ENCODE results near the gene GCNT2.

GCNT2 gene

GRCh38 chr6:10550764-10551163 is 29.6 kb downstream of the GCNT2 start:
- Mint-ChIP-seq H3K4me3 (no peak overlapping the region), H3K27ac (no peak overlapping the region), H3K4me1 (ENCODE audit: low read depth) (no peaks in the 10 kb centered on the region), H3K27me3 (ENCODE audit: low read depth) (no peaks in the 10 kb centered on the region), H3K9me3 (no peaks in the 10 kb centered on the region), H3K36me3 (ENCODE audit: low read depth) (no peaks in the 10 kb centered on the region)

DNA sequence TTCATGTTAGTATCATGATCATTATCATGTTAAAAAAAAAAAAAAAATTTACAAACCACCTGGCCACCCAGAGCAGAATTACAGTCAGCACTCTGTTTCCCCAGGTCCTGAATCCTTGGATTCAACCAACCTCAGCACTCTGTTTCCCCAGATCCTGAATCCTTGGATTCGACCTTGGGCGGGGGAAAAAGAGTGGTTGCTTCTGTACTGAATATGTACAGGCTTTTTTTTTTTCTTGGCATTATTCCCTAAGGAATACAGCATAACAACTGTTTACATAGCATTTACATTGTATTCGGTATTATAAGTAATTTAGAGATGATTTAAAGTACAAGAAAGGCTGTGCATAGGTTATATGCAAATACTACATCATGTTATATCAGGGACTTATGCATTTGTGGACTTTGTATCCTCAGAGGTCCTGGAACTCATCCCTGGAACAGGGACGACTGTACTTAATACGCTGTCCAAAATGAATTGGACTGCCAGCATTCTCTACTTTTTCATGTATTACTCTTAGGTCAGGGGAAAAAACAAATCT is 31.2 kb downstream of the GCNT2 start:
- H3K4me1 Mint-ChIP-seq (ENCODE audit: low read depth): no peaks in the 10 kb centered on the region
- H3K9me3 Mint-ChIP-seq: no peaks in the 10 kb centered on the region
- H3K4me3 Mint-ChIP-seq: no peak overlapping the region
- no peaks in the 10 kb centered on the region for H3K27me3 Mint-ChIP-seq (ENCODE audit: low read depth)
- no peak overlapping the region for H3K27ac Mint-ChIP-seq
- H3K36me3 Mint-ChIP-seq (ENCODE audit: low read depth): no peaks in the 10 kb centered on the region

DNA sequence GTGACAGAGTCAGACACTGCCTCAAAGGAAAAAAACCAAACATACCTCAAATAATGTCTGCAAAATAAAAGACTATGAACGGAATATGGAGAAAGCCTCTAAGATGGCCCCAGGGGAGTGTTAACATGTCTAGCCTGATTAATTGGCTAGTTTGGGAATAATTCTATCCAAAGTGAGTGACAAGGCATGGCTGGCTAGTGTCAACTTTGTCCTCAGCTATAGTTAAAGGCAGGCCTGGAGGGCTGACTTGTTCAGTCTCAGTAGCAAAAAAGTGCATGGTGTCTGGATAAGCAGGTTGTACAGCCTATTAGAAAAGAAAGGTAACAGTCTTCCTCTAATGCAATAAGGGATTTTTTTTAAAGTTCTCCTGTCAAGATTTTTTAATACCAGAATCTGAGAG is 32.7 kb downstream of the GCNT2 start:
- H3K27me3 Mint-ChIP-seq (ENCODE audit: low read depth): no peaks in the 10 kb centered on the region
- no peaks in the 10 kb centered on the region for H3K9me3 Mint-ChIP-seq
- H3K36me3 Mint-ChIP-seq (ENCODE audit: low read depth): peaks cover 3% of the 10 kb centered on the region
- H3K27ac Mint-ChIP-seq: no peak overlapping the region
- H3K4me1 Mint-ChIP-seq (ENCODE audit: low read depth): no peaks in the 10 kb centered on the region
- H3K4me3 Mint-ChIP-seq: no peak overlapping the region

DNA sequence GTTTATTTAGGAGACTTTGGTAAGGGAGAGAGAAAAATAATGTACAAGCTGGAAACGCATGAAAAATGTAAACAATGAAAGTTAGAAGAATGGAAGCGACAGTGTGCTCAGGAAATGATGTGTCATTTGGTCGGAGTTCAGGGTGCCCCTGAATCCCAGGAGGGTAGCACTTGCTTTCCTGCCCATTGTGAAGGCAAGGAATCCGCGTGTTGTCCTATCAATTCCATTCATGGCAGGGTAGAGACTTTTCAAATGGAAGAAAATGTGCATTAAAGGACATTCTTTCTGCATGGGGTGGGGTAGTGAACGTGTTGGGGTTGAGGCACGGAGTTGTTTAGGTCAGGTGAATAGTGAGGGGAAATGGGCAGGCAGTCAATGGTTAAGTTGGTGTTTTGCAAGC is 33.7 kb downstream of the GCNT2 start:
- H3K4me1 Mint-ChIP-seq (ENCODE audit: low read depth): no peaks in the 10 kb centered on the region
- H3K27me3 Mint-ChIP-seq (ENCODE audit: low read depth): no peaks in the 10 kb centered on the region
- H3K4me3 Mint-ChIP-seq: no peak overlapping the region
- H3K9me3 Mint-ChIP-seq: no peaks in the 10 kb centered on the region
- no peak overlapping the region for H3K27ac Mint-ChIP-seq
- H3K36me3 Mint-ChIP-seq (ENCODE audit: low read depth): peaks cover 3% of the 10 kb centered on the region

- Mint-ChIP-seq H3K27me3 (ENCODE audit: low read depth) (no peaks in the 10 kb centered on the region), H3K36me3 (ENCODE audit: low read depth) (peaks cover 3% of the 10 kb centered on the region), H3K4me3 (no peak overlapping the region), H3K4me1 (ENCODE audit: low read depth) (no peaks in the 10 kb centered on the region), H3K27ac (no peak overlapping the region), H3K9me3 (no peaks in the 10 kb centered on the region)
Measured at GRCh38 chr6:10555625-10556309, 34.6 kb downstream of the GCNT2 start.

- Mint-ChIP-seq H3K9me3 (no peaks in the 10 kb centered on the region), H3K27ac (no peak overlapping the region), H3K27me3 (ENCODE audit: low read depth) (no peaks in the 10 kb centered on the region), H3K4me1 (ENCODE audit: low read depth) (no peaks in the 10 kb centered on the region), H3K36me3 (ENCODE audit: low read depth) (peaks cover 4% of the 10 kb centered on the region), H3K4me3 (no peak overlapping the region)
Measured at GRCh38 chr6:10556589-10556988, 35.4 kb downstream of the GCNT2 start.

- no peaks in the 10 kb centered on the region for H3K4me1 Mint-ChIP-seq (ENCODE audit: low read depth)
- peaks cover 7% of the 10 kb centered on the region for H3K36me3 Mint-ChIP-seq (ENCODE audit: low read depth)
- no peak overlapping the region for H3K4me3 Mint-ChIP-seq
- H3K27me3 Mint-ChIP-seq (ENCODE audit: low read depth): no peaks in the 10 kb centered on the region
- no peak overlapping the region for H3K27ac Mint-ChIP-seq
- H3K9me3 Mint-ChIP-seq: no peaks in the 10 kb centered on the region
Measured at GRCh38 chr6:10556992-10557391, 35.8 kb downstream of the GCNT2 start.

DNA sequence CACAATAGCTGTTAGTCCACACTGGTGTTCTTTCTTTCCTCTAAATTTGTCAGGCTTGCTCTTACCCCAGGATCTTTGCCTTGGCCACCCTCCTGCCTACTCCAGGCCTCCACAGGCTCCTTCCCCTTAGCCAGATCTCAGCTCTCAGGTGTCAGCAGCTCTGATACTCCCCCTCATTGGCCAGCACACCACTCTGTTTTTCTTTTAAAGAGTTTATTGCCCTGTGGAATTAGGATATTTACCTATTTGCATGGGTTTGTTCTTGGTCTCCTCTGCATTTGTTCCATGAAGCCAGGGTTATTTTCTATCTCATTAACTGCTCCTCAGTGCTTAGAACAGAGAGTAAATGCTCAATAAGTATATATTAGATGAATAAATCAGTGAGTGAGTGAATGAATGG is 36.8 kb downstream of the GCNT2 start:
- Mint-ChIP-seq H3K36me3 (ENCODE audit: low read depth) (peaks cover 7% of the 10 kb centered on the region), H3K9me3 (no peaks in the 10 kb centered on the region), H3K4me3 (no peak overlapping the region), H3K4me1 (ENCODE audit: low read depth) (no peaks in the 10 kb centered on the region), H3K27me3 (ENCODE audit: low read depth) (no peaks in the 10 kb centered on the region), H3K27ac (no peak overlapping the region)

DNA sequence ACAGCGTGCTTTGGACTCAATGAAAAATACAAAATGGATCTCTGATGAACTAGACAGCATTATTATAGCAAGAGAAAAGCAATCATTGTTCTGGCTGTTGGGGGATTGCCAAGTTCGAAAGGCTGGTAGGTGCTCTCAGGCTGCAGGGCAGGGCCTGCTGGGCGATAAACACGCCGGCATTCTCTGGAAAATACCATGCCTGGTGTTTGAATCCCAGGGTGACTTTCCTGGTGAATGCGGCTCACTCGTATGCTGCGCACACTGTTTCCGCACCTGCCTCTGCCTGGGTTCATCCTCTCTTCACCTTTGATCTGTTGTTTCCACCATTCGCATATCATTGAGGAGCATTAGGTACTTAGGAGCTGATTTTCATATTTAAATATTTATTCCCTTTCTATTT is 37.4 kb downstream of the GCNT2 start:
- Mint-ChIP-seq H3K4me3 (no peak overlapping the region), H3K36me3 (ENCODE audit: low read depth) (peaks cover 7% of the 10 kb centered on the region), H3K27ac (no peak overlapping the region), H3K9me3 (no peaks in the 10 kb centered on the region), H3K27me3 (ENCODE audit: low read depth) (no peaks in the 10 kb centered on the region), H3K4me1 (ENCODE audit: low read depth) (no peaks in the 10 kb centered on the region)

- Mint-ChIP-seq H3K36me3 (ENCODE audit: low read depth) (peaks cover 7% of the 10 kb centered on the region), H3K4me3 (no peak overlapping the region), H3K27me3 (ENCODE audit: low read depth) (no peaks in the 10 kb centered on the region), H3K9me3 (no peaks in the 10 kb centered on the region), H3K4me1 (ENCODE audit: low read depth) (no peaks in the 10 kb centered on the region), H3K27ac (no peak overlapping the region)
Measured at GRCh38 chr6:10559522-10560152, 38.5 kb downstream of the GCNT2 start.

DNA sequence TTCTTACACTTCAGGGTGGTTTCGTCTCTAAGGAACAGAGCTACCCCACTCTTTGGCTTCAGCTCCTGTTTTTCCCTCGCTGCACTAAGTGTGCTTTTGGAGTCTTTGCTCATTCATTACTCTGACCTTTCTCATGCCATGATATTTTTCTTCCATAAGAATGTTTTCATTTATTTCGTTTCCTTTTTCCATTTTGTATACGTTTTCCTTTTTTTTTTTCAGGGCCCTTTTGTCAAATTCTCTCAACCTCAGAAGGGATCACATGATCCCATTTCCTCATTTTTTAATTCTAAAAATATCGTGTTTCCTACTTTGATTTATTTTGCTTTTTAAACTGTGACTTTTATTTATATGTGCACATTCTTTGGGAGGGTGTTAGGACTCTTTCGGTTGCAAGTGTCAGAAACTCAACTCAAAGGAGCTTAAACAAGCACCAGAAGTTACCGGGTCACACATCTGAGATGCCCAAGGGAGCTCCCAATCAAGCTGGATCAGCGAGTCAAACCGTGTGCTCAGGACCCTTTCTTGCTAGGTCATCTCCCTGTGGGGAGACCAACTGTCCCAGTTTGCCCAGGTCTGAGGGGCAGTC is 40.6 kb downstream of the GCNT2 start:
- H3K9me3 Mint-ChIP-seq: no peaks in the 10 kb centered on the region
- no peak overlapping the region for H3K27ac Mint-ChIP-seq
- no peaks in the 10 kb centered on the region for H3K27me3 Mint-ChIP-seq (ENCODE audit: low read depth)
- H3K4me3 Mint-ChIP-seq: no peak overlapping the region
- H3K4me1 Mint-ChIP-seq (ENCODE audit: low read depth): no peaks in the 10 kb centered on the region
- H3K36me3 Mint-ChIP-seq (ENCODE audit: low read depth): peaks cover 7% of the 10 kb centered on the region

DNA sequence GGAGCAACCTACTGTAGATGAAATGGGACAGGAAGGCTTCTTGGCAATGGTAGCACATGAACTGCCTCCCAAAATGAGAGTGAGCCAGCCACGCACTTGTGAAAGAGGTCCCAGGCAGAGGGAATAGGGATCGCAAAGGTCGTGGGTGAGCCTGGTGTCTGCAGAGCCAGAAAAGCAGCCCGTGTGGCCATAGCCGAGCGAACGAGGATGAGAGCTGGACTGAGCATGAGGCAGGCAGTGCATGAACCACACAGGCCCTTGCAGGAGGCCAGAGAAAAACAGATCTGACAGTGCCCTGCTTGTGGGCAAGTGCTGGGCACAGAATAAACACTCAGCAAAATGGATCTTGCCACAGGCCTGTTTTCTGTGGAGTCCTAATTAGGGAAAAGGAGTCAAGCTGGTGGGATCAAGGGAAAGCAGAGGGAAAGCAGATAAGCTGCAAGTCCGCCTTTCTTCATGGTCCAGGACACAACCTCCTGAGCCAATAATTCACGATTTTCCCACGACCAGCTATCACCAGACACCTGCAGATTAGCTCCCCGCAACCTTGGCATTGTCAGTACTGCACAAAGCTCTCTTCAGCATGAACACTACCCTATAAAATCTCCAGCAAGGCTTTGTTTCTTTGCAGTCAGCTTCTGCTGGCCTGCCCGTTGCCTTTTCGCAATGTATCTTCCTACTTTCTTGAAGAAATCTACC is 44.0 kb downstream of the GCNT2 start:
- no peak overlapping the region for H3K27ac Mint-ChIP-seq
- no peak overlapping the region for H3K4me3 Mint-ChIP-seq
- H3K36me3 Mint-ChIP-seq (ENCODE audit: low read depth): peaks cover 10% of the 10 kb centered on the region
- no peaks in the 10 kb centered on the region for H3K27me3 Mint-ChIP-seq (ENCODE audit: low read depth)
- H3K4me1 Mint-ChIP-seq (ENCODE audit: low read depth): peaks cover 2% of the 10 kb centered on the region
- H3K9me3 Mint-ChIP-seq: no peaks in the 10 kb centered on the region

GRCh38 chr6:10565913-10566312 is 44.8 kb downstream of the GCNT2 start:
- Mint-ChIP-seq H3K9me3 (no peaks in the 10 kb centered on the region), H3K4me3 (no peak overlapping the region), H3K4me1 (ENCODE audit: low read depth) (peaks cover 2% of the 10 kb centered on the region), H3K27ac (no peak overlapping the region), H3K27me3 (ENCODE audit: low read depth) (no peaks in the 10 kb centered on the region), H3K36me3 (ENCODE audit: low read depth) (peaks cover 10% of the 10 kb centered on the region)

DNA sequence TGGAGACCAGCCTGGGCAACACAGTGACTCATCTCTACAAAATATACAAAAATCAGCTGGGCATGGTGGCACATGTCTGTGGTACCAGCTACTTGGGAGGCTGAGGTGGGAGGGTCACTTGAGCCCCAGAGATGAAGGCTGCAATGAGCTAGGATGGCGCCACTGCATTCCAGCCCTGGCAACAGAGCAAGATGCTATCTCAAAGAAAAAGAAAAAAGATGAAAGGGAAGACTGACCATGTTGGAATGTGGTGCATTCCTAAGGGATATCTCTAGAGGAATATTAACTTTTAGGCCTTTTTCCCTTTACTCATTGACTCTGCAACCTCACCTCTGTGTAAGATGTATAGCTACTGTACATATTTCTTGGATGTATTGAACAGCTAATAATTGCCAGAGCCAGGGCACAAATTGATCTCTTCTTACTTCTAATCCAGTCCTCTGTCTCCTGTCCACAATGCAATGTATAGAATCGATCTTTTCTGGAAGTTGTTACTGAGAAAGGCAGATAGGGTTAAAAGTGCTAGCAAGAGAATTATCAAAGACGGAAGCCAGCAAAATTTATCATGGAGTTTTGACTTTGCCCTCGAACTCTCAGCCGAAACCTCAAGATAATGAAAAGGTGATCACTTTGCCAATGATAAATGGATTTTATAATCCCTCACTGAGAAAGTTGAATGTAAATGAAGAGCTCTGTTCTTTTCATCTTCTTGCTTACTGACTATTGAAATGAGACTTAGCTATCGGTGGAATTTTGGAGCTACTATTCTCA is 46.3 kb downstream of the GCNT2 start:
- Mint-ChIP-seq H3K36me3 (ENCODE audit: low read depth) (peaks cover 5% of the 10 kb centered on the region), H3K4me3 (no peak overlapping the region), H3K27ac (no peak overlapping the region), H3K27me3 (ENCODE audit: low read depth) (no peaks in the 10 kb centered on the region), H3K9me3 (no peaks in the 10 kb centered on the region), H3K4me1 (ENCODE audit: low read depth) (peaks cover 2% of the 10 kb centered on the region)

Data from T-helper 1 cell treated with Interleukin-12 subunit alpha and Interleukin-12 subunit beta and Interleukin-4 antibody, amounts not matched to agents 30 μg/mL and 1 μg/mL, for 36 hours (primary cell).